Glomerular visceral epithelial cell (primary cell): Measurements from ENCODE around the gene SYT3.

Experiments
- DNase-seq: peaks from one replicate; pipeline ENCODE4 v3.0.0-alpha.2; 2016; ENCODE audit errors: extremely low spot score

The SYT3 gene

GRCh38 chr19:50661766-50662650, 22.3 kb upstream of the SYT3 start:
- no peak for DNase-seq

GRCh38 chr19:50661023-50661422, 21.3 kb upstream of the SYT3 start:
- no peak for DNase-seq

GRCh38 chr19:50660088-50660366, 20.3 kb upstream of the SYT3 start:
- no peak for DNase-seq

- no peak for DNase-seq
Observed at GRCh38 chr19:50659318-50660087, 19.8 kb upstream of the SYT3 start.

GRCh38 chr19:50658441-50659317, 19.0 kb upstream of the SYT3 start:
- DNase-seq: peak; percentile 79

GRCh38 chr19:50657712-50658440, 18.2 kb upstream of the SYT3 start:
- peak; percentile 98 for DNase-seq

GRCh38 chr19:50657222-50657669, 17.6 kb upstream of the SYT3 start:
- no peak for DNase-seq

- DNase-seq: no peak
Observed at GRCh38 chr19:50654882-50655281, 15.2 kb upstream of the SYT3 start.

GRCh38 chr19:50652722-50653121, 13.0 kb upstream of the SYT3 start:
- no peak for DNase-seq

- no peak for DNase-seq
Observed at GRCh38 chr19:50651174-50651573, 11.5 kb upstream of the SYT3 start.

- no peak for DNase-seq
Observed at GRCh38 chr19:50649433-50650391, 10.0 kb upstream of the SYT3 start, which contains the start of gene C19orf81. TSS of gene C19orf81 (plus strand) at chr19:50649445. CDS start at chr19:50649445, 0 bp downstream.

GRCh38 chr19:50648659-50649058, 9.0 kb upstream of the SYT3 start:
- no peak for DNase-seq

- no peak for DNase-seq
Observed at GRCh38 chr19:50647879-50648615, 8.4 kb upstream of the SYT3 start.

GRCh38 chr19:50646074-50646807, 6.6 kb upstream of the SYT3 start:
- peak; percentile 58 for DNase-seq

GRCh38 chr19:50645107-50645506, 5.4 kb upstream of the SYT3 start:
- no peak for DNase-seq

GRCh38 chr19:50644315-50644915, 4.7 kb upstream of the SYT3 start:
- DNase-seq: no peak

GRCh38 chr19:50640368-50640767, 687 bp upstream of the SYT3 start:
- no peak for DNase-seq

- DNase-seq: no peak
Observed at GRCh38 chr19:50638600-50638999, 1.1 kb downstream of the SYT3 start.
